Endothelial cell (in vitro differentiated cells): ENCODE measurements around the gene VAV2. TPM values are rescaled to one million over a fixed set of nuclear protein-coding genes. Genes with fewer than 3 reads are reported as not detected.

Source experiments
- DNase-seq: peaks from one replicate; pipeline ENCODE4 v3.0.0; 2021; ENCODE audit warnings: low spot score
- H3K27ac Mint-ChIP-seq: one replicate; pipeline ENCODE4 v1.8.0; 2021; ENCODE audit warnings: mixed read lengths, inconsistent platforms; ENCODE audit not compliant: unreplicated experiment
- H3K27me3 Mint-ChIP-seq: one replicate; pipeline ENCODE4 v1.8.0; 2021; ENCODE audit warnings: mild to moderate bottlenecking, moderate library complexity, mixed read lengths, inconsistent platforms; ENCODE audit not compliant: unreplicated experiment
- H3K36me3 Mint-ChIP-seq: one replicate; pipeline ENCODE4 v1.8.0; 2021; ENCODE audit warnings: mild to moderate bottlenecking, low read depth, mixed read lengths, inconsistent platforms; ENCODE audit not compliant: unreplicated experiment
- H3K4me1 Mint-ChIP-seq: one replicate; pipeline ENCODE4 v1.8.0; 2021; ENCODE audit warnings: mild to moderate bottlenecking, mixed read lengths, inconsistent platforms; ENCODE audit not compliant: unreplicated experiment
- H3K4me3 Mint-ChIP-seq: one replicate; pipeline ENCODE4 v1.8.0; 2021; ENCODE audit warnings: mild to moderate bottlenecking, mixed read lengths, inconsistent platforms; ENCODE audit not compliant: unreplicated experiment
- H3K9me3 Mint-ChIP-seq: one replicate; pipeline ENCODE4 v1.8.0; 2021; ENCODE audit warnings: mixed read lengths, inconsistent platforms; ENCODE audit not compliant: unreplicated experiment
- CTCF ChIP-seq: fragments of 200-600 bp; sonication (generic); IDR thresholded peaks from one replicate; pipeline ENCODE4 v1.5.0; 2021; ENCODE audit warnings: antibody characterized with exemption; ENCODE audit not compliant: unreplicated experiment
- total RNA-seq: library from RNA; stranded (reverse); fragmentation: NEBNext Ultra II Directional; extraction: Animal tissue kit (Norgen Biotek cat#: 25700); gene quantifications from one replicate; pipeline ENCODE4 v1.2.1, GENCODE V29; 2021; ENCODE audit not compliant: unreplicated experiment

The VAV2 gene
- total RNA-seq, 1 donor from 2014 or later, result 27.2 TPM

GRCh38 chr9:134002796-134003195 is 10.7 kb upstream of the VAV2 start:
- Mint-ChIP-seq H3K4me1 (no peaks in the 10 kb centered on the region), H3K36me3 (no peaks in the 10 kb centered on the region), H3K27me3 (peaks cover 6% of the 10 kb centered on the region), H3K4me3 (no peak overlapping the region), H3K9me3 (no peaks in the 10 kb centered on the region), H3K27ac (no peak overlapping the region)
- no peak for DNase-seq
- TF ChIP-seq CTCF, result no peak

DNA sequence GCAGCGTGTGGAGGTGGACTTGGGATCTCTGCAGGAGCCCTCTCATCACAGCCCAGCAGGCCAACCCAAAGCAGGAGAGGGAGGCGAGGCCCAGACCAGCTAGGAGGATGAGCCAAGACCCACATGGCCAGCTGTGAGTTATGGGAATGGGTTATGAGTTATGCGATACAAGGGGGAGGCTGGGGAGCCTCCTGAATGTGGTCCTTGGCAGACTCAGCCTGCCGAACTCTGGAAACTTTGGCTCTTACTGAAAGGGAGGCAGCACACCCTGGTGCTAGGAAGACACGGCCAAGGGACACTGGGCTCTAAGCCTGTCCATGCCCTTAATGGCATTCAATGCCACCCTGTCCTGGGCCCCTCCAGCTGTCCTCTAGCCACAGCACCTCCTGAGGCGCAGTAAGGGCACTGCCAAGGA is 7.7 kb upstream of the VAV2 start:
- H3K4me3 Mint-ChIP-seq, result no peak overlapping the region
- H3K4me1 Mint-ChIP-seq, result no peaks in the 10 kb centered on the region
- DNase-seq, result no peak
- H3K9me3 Mint-ChIP-seq, result no peaks in the 10 kb centered on the region
- no peak for TF ChIP-seq CTCF
- no peak overlapping the region for H3K27ac Mint-ChIP-seq
- peaks cover 2% of the 10 kb centered on the region for H3K27me3 Mint-ChIP-seq
- no peaks in the 10 kb centered on the region for H3K36me3 Mint-ChIP-seq

DNA sequence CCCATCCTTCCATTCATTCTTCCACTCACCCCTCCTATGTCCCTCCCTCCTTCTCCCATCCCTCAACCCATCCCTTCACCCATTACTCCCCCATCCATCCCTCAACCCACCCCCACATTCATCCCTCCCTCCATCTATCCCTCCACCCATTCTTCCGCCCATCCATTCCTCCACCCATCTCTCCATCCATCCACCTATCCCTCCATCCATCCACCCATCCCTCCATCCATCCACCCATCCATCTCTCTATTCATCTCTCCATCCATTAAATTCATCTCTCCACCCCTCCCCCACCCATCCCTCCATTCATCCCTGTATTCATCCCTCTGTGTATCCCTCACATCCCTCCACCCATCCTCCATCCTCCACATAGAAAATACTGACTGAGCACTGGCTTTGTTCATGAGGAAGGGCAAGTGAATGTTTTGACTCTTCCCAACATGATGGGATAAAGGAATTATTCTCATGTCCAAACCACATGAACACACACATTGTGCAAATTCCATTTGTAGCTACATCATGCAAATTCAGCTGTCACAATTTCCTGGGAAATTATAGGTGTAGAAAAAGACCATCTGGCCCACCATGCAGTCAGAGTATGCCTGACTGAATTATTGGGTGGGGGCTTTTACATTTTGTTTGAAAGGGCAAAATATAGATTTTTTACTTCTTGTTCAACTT is 6.9 kb upstream of the VAV2 start:
- DNase-seq, result no peak
- Mint-ChIP-seq H3K27me3 (peaks cover 2% of the 10 kb centered on the region), H3K4me1 (no peaks in the 10 kb centered on the region), H3K27ac (no peak overlapping the region), H3K9me3 (no peaks in the 10 kb centered on the region), H3K36me3 (no peaks in the 10 kb centered on the region), H3K4me3 (no peak overlapping the region)
- no peak for TF ChIP-seq CTCF

DNA sequence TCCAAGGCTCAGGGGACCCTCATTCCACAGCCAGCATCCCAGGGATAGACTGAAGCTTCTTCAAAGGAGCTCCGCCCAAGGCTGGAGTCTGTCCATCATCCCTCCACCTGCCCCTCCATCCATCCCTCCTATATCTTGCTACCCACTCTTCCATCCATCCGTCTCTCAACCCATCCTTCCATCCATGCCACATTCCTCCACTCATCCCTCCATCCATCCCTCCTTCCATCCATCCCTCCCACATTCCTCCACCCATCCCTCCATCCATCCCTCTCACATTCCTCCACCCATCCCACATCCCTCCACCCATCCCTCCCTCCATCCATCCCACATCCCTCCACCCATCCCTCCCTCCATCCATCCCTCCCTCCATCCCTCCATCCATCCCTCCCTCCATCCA is 5.5 kb upstream of the VAV2 start:
- no peaks in the 10 kb centered on the region for H3K36me3 Mint-ChIP-seq
- no peak for DNase-seq
- H3K9me3 Mint-ChIP-seq, result no peaks in the 10 kb centered on the region
- no peaks in the 10 kb centered on the region for H3K4me1 Mint-ChIP-seq
- H3K27me3 Mint-ChIP-seq, result peaks cover 2% of the 10 kb centered on the region
- no peak for TF ChIP-seq CTCF
- no peak overlapping the region for H3K4me3 Mint-ChIP-seq
- no peak overlapping the region for H3K27ac Mint-ChIP-seq
